NCI-H226 (cell line): ENCODE results near the gene CD33.
"Not testable (repeated sequence)": the region's sequence is repeated elsewhere in the genome, so short reads cannot be mapped to it uniquely, and the experiment has no call there.

Experiments used
- DNase-seq: peaks from one replicate; pipeline ENCODE4 v3.0.0-alpha.2; 2015

The CD33 gene

DNA sequence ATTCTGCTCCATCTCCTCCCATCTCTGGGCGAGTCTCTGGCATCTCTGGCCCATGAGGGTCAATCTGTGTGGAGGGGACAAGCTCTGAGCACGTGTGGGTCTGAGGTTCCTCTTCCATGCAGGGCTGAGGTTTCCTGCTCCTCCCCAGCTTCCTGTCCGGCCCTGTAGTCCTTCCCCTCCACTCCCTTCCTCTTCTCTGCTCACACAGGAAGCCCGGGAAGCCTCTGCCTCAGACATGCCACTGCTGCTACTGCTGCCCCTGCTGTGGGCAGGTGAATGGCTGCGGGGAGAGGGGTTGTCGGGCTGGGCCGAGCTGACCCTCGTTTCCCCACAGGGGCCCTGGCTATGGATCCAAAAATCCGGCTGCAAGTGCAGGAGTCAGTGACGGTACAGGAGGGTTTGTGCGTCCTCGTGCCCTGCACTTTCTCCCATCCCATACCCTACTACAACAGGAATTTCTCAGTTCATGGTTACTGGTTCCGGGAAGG is 14.0 kb upstream of the CD33 start:
- not testable (repeated sequence) for DNase-seq

DNA sequence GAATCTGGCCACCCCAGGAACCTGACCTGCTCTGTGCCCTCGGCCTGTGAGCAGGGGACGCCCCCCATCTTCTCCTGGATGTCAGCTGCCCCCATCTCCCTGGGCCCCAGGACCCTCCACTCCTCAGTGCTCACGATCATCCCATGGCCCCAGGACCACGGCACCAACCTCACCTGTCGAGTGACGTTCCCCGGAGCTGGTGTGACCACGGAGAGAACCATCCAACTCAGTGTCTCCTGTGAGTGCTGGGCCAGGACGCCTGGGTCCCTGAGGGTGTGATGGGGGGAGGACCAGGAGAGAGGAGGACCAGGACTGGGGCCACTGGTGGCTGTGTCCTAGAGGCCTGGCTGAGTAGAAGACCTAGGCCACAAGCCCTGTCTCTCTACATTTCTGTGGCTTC is 13.0 kb upstream of the CD33 start:
- no peak for DNase-seq

DNA sequence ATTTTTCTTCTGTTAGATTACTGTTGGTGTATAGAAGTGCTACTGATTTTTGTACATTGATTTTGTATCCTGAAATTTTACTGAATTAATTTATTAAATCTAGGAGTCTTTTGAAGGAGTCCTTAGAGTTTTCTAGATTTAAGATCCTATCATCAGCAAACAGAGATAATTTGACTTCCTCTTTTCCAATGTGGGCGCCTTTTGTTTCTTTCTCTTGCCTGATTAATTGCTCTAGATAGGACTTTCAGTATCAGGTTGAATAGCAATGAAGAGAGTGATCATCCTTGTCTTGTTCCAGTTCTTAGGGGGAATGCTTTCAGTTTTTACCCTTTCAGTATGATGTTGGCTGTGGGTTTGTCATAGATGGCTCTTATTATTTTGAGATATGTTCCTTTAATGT is 5.6 kb upstream of the CD33 start:
- DNase-seq = no peak

DNA sequence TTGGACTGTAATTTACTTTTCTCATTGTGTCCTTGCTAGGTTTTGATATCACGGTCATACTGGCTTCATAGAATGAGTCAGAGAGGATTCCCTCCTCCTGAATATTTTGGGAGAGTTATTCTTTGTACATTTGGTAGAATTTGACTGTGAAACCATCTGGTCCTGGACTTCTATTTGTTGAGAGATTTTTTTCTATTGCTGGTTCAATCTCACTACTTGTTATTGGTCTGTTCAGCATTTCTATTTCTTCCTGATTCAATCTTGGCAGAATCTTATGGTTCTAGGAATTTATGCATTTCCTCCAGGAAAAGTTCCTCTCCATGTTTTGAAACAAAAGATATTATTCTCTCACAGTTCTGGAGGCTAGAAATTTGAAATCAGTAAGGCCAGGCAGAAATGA is 4.9 kb upstream of the CD33 start:
- DNase-seq = no peak

DNA sequence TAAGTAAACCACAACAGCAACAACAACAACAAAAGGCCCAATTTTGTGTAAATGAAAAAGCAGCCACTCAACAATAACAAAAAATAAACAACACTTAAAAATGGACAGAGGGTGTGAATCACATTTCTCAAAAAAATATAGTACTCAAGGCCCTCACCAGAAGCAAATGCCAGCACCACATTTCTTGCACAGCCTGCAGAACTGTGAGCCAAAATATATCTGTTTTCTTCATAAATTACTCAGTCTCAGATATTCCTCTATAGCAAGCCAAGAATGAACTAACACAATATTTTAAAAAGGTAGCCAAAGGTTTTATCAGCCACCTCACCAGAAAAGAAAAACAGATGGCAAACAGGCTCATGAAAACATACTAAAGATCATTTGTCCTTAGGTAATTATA is 3.9 kb upstream of the CD33 start:
- no peak for DNase-seq

DNA sequence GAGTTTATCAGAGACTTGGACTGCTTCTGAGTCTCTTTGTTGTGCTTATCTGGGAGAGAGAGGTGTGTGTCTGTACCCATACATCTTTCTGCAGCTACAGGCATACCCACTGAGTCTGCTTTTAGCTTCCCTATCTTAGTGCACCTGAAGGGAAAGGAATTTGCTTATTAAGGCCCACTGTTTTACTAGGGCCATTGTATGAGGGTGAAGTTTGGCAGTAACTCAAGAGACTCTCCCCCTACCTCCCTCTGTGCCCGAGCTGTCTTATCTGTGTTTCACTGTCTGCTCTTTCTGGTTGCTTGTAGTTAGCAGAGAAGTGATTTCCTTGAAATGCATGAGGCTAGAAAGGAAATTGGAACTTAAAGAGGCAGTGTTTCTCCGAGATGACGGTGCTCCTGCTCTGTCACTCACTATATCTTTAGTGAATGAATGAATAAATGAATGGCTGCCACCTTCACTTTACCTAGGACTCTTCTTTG is 678 bp upstream of the CD33 start:
- no peak for DNase-seq

DNA sequence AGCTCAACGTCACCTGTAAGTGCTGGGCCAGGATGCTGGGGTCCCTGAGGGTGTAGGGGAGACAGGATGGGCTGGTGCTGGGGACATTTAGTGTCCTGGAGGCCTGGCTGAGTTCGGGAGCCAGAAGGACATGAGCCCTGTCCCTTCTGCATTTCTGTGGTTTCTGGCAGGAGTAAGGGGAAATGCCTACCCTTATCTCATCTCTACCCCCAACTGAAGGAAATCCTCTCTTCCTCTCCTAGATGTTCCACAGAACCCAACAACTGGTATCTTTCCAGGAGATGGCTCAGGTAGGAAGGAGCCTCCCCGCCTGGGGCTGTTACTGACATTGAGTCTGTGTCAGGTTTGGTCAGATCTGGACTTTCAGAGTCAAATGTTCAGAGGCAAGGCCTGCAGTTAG is 1.2 kb downstream of the CD33 start:
- DNase-seq = no peak

DNA sequence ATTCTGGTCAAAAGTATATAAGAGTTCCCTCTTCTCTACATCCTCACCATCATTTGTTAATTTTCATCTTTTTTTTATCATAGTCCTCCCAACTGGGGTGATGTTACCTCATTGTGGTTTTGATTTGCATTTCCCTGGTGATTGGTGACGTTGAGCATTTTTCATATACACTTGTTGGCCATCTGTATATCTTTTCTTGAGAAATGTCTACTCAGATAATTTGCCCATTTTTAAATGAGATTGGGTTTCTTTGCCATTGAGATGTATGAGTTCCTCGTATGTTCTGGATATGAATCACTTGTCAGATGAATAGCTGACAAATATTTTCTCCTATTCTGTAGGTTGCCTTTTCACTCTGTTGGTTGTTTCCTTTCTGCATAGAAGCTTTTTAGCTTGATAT is 2.4 kb downstream of the CD33 start:
- DNase-seq = no peak

DNA sequence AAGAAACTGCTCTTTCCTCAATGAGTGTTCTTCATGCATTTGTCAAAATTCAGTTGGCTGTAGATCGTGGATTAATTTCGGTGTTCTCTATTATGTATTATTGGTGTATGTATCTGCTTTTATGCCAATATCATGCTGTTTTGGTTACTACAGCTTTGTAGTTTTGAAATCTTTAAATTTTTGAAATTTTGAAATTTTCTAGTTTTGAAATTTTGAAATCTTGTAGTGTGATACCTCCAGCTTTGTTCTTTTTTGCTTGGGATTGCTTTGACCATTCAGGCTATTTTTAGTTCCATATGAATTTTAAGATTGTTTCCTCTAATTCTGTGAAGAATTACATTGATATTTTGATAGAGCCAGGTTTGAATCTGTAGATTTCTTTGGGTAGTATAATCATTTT is 3.1 kb downstream of the CD33 start:
- DNase-seq = no peak

DNA sequence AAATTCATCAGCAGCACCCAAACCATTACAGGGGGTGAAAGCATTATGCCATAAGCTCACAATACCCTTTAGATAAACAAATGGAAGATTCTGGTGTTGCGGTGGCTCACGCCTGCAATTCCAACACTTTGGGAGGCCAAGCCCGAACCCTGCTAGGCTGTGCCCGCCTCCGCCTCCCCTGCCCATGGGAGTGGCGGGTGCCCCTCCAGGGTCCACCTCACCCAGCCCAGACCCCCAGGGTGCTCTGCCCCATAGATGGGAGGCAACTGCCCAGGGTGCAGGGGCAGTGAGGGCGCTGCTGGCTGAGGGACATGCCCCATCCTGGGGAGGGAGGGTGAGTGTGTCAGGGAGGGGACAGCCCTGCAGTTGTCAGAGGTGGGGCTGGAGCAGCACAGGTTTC is 16.0 kb downstream of the CD33 start:
- no peak for DNase-seq

DNA sequence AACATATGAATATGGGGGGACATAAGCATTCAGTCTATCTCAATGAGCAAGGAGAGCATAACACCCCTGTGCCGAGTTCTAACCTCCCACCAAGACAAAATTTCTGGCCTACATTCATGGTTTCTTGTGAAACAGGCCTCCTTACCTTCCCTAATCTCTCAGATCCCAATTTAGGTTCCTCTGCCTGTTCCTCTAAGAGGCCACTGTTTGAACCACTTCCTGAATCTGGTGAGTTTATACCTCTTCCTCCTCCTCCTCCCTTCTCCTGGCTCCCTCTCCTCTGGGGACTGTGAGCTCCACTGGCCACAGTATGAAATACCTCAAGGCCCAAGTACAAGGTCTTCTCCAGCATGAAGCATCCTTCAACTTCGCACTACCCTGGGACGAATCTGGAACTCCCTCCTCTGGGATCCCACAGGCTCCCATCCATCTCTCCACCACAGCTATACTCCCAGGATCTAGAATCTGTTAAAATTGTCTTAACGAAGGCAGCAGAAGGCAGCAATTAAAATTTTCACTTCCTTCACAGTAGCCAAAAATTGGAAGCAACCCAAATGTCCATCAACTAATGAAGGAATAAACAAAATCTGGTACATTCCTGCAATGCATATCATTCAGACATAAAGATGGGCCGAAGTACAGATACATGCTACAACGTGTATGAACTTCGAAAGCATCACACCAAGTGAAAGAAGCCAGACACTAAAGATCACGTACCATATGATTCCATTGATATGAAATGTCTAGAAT is 18.2 kb downstream of the CD33 start:
- DNase-seq = no peak

DNA sequence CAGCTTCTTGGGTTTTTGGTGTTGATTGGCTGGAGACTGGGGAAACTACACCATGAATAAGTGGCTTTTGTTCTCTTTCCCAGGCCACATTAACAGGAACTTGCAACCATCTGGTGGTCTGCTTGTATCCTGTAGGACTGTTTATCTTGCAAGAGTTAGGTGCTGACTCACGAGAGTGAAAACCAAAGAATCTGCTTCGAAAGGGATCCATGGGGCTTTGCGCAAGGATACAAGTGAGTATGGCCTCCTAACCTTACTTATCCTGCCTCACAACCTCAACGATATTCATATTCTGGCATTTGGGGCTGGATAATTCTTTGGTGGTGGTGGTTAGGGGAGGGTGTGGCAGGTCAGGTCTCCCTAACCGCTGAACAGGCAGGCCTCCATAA is 21.3 kb downstream of the CD33 start:
- DNase-seq = no peak

DNA sequence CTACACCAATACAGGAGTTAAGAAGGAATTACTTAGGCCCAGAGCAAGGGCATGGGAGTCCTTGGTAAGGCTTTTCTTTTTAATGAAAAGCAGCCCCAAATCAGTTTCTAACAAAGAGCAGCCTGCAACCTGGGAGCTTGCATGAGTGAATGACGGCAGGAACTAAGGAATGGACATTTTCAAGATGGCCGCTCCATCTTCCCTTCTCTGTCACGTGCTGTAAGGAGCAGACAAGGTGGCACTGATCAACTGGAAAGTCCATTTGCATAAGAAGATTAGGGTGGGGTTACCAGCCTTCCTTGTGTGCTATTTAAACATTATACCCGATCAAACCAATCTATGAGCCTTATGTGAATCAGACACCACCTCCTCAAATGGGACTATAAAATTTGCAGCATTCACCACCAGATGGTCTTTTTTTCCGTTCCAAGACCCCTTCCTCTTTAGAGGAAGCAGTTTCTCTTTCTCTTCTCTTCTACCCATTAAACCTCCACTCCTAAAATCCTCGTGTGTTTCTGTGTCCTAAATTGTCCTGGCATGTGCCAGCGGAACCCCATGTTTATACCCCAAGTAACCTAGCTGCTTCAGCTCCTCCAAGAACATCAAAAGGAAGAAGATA is 23.2 kb downstream of the CD33 start:
- DNase-seq = no peak

DNA sequence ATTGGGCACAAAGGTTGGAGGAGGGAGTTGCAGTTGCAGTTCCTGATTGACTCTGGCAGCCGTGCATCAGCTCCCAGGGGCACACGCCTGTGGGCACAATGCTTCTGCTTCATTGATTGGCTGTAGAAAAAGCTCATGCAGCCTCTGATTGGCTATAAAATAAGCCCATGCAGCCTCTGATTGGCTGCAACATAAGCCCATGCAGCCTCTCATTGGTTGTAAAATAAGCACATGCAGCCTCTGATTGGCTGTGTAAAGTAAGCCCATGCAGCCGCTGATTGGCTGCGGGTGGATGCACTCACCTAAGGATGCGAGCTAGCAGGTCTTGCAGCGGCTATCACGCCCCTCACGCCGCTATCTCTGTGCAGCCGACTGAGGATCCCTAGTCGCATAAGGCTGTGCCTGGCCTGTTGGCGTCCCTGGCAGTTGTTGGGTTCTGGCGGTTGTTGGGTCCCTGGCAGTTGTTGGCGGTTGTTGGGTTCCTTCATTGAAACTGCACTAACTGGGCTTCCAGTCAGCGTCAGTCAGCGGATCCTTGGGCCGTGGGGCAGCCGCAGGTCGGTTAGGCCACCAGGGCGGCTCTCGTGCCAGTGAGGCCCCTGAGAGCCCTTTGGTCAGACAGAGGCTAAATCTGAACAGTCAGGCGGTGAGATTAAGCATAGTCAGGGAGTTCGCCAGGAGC is 26.0 kb downstream of the CD33 start, which contains the start of gene SIGLECL1:
SIGLECL1 (plus strand) TSS at position 295 of the 682 bp plus-strand sequence. CDS start 12,993 bp downstream, outside the sequence.
- no peak for DNase-seq

DNA sequence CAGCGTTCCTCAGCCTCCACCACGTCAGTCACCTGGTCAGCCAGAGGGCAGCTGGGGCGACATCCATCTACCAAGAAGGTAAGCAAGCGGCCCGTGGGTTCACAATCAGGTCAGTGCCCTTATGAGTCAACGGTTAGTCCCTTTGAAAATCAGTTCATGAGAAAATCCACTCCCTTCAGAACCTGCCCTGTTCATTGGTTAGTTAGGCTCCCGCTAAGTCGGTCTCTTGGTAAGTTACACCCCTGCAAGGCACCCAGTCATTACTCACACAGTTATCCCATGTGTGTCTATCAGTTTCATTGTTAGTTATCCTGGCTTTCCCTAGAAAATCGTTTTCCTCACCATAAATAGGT is 26.6 kb downstream of the CD33 start:
- no peak for DNase-seq

DNA sequence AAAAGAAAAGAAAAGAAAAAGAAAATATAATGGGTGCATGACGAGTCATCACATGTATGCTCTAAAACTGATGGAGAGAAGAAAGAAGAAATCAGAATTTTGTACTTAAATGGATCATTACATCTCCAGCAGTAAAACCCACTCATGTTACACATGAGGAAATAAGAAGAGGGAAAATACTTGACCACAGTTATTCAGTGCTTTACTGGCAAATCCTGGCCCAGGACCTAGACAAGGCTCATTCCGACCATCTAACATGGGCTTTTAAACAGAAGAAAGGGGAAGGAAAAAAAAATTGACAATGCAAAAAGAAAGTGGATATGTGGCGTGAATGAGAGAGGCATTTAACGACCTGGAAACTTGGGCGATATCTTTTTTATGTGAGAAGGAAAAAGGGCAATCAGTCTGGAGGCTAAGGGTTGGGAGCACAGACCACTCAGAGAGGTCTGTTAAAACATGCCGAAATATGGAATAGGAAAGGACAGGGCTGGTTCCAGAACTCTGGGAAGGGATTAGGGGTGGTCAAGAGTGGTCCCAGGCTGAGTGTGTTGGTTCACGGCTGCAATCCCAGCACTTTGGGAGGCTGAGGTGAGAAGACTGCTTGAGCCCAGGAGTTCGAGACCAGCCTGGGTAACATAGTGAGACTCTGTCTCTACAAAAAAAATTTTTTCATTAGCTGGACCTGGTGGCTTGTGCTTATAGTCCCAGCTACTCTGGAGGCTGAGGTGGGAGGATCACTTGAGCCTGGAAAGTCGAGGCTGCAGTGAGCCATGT is 27.6 kb downstream of the CD33 start:
- DNase-seq = no peak

DNA sequence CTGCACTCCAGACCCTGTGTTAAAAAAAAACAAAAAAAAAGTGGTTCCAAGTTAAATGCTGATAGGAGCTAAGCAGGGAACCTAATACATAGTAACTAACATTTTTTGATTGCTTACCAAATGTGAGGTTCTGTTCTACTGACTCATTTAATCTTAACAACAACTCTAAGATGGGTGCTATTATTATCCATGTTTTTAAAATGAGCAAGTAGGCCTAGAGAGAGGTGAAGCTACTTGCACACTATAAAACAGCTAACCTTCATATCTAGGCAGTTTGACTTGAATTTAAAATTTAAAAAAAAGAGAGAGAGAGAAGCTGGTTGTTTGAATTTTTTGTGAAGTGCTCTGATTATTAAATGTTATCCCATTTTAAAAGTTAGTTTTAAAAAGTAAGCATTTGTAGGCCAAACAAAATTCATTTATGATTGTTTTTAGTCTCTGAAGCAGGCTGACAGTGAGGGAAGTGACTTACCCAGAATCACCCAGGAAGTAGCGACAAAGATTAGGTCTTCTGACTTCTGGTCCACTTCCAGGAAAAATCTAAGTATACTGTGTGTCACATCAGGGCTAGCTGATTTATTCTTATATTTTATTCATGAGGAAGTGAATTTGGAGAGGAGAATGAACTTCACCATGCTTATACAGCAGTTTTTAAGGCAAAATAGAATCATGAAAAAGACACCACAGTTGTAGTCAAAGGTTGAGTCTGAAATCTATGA is 28.4 kb downstream of the CD33 start:
- DNase-seq = no peak

DNA sequence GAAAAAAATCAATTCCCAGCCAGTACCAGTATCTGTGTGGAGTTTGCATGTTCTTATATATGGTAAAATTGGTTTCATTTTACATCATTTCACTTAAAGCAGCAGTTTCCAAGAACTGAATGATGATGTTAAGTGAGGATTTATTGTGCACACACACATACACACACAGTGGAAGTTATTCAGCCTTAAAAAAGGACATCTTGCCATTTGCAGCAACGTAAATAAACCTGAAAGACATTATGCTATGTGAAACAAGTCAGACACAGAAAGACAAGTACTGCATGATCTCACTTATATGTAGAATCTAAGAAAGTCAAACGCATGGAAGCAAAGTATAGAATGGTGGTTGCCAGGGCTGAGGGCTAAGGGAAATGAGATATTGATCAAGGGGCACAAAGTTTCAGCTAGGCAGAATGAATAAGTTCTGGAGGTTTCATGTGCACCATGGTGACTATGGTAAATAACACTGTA is 31.3 kb downstream of the CD33 start:
- DNase-seq = no peak

DNA sequence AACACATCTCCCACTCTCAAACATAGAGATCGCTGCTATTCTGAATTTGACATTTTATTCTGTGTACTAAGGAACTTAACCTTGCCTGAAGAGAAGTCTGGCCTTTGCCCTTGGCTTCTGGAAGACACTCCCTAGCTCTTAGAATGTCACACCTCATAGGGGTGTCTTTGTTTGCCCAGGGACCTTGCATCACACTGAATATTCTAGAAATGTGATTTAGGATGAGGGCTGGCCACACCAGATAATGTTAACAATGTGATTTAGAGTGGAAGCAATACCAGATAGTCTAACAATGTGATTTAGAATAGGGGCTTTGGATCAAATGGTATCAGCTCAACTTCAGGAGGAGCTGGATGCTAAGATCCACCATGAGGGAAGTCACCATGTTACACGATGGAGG is 32.6 kb downstream of the CD33 start:
- no peak for DNase-seq

DNA sequence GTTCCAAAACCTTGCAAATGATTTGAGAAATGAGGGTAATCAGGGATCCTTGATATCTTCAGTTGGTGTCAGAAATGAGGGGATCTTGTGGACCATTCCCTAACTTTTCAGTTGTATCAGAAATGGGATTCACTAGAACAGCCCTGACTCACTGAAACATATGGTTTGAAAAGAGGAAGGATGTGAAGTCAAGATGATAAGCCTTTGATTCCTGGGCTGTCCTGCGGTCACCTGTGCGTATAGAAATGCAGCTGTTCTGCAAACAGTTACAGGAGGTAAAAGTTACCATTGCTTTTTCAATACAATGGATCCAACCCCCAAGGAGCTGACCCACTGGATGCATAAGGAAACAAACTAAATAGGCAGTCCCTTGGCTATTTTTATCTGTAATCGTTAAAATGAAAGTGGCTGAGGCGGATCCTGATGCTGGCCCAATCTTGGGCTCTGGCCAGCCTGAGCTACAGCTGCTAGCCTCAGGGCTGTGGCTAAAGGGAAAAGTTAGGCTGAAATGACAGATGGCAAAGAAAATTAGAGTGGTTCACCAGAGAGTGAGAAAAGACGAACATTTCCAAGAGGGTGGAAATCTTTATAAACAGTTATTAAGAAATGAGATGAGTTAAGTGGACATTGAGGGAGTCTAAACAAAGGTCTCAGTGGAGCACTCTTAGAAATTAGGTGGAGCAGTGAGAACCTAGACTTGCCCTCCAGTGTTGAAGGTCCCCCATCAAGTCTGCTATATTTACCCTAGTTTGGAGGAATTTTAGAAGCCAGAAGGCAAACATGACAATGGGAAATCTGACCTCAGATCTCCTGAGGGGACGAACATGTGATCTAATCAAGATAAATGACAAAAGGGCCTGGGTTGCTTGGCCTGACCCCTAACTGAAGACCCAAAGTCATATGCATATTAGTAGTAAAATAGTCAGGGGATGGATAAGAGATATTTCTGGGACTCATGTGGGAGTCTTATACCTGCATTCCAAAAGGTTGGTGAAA is 33.6 kb downstream of the CD33 start:
- no peak for DNase-seq
